Measurements from ENCODE around the gene FRMD8.

The FRMD8 gene

GRCh38 chr11:65352783-65353182 lies 33.7 kb upstream of the FRMD8 start:
- Histone ChIP-seq H3K36me3 (ENCODE audit: control insufficient read depth, insufficient read depth, low read length) (peaks cover 21% of the 10 kb centered on the region), H3K27me3 (replicated peaks; ENCODE audit: control insufficient read depth, insufficient read depth, low read length) (no peaks in the 10 kb centered on the region), H3K4me3 (replicated peaks; ENCODE audit: low read depth, low read length) (no peak overlapping the region)
- no peak for TF ChIP-seq CTCF (IDR thresholded peaks at IDR 0.05; ENCODE audit: insufficient read depth, low read length, poor library complexity, severe bottlenecking)
- DNase-seq (ENCODE audit: extremely low read depth, insufficient read length): no peak

DNA sequence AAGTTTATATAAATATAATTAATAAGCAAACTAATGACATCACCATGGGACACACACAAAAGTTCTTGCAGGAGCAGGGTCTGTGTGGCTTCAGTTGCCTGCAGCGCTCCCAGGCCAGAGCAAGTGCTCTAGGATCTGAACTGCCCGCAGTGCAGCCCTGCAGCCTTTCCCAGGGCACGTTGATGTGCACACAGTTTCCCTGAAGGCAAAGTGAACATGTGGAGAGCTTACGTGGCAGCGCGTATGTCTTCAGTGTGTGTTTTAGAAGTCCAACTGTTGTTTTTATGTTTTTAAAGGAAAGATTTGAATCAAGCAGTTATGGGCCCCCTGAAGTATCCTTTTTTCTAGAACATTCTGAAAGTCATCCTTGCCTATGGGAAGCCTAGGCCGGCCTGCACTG lies 33.1 kb upstream of the FRMD8 start:
- DNase-seq (ENCODE audit: extremely low read depth, insufficient read length): no peak
- Histone ChIP-seq H3K4me3 (replicated peaks; ENCODE audit: low read depth, low read length) (no peak overlapping the region), H3K27me3 (replicated peaks; ENCODE audit: control insufficient read depth, insufficient read depth, low read length) (no peaks in the 10 kb centered on the region), H3K36me3 (ENCODE audit: control insufficient read depth, insufficient read depth, low read length) (peaks cover 19% of the 10 kb centered on the region)
- no peak for TF ChIP-seq CTCF (IDR thresholded peaks at IDR 0.05; ENCODE audit: insufficient read depth, low read length, poor library complexity, severe bottlenecking)

GRCh38 chr11:65353900-65354264 lies 32.6 kb upstream of the FRMD8 start:
- no peaks in the 10 kb centered on the region for H3K27me3 ChIP-seq (replicated peaks; ENCODE audit: control insufficient read depth, insufficient read depth, low read length)
- no peak overlapping the region; the same call in 1 of the 2 replicates for H3K4me3 ChIP-seq (replicated peaks; ENCODE audit: low read depth, low read length)
- no peak for DNase-seq (ENCODE audit: extremely low read depth, insufficient read length)
- peaks cover 16% of the 10 kb centered on the region for H3K36me3 ChIP-seq (ENCODE audit: control insufficient read depth, insufficient read depth, low read length)
- TF ChIP-seq CTCF (IDR thresholded peaks at IDR 0.05; ENCODE audit: insufficient read depth, low read length, poor library complexity, severe bottlenecking): no peak

- peak; percentile 96 for DNase-seq (ENCODE audit: extremely low read depth, insufficient read length)
- H3K4me3 ChIP-seq (replicated peaks; ENCODE audit: low read depth, low read length): peak within 1 kb of the TSS; percentile 69
- no peak for TF ChIP-seq CTCF (IDR thresholded peaks at IDR 0.05; ENCODE audit: insufficient read depth, low read length, poor library complexity, severe bottlenecking)
- no peaks in the 10 kb centered on the region for H3K27me3 ChIP-seq (replicated peaks; ENCODE audit: control insufficient read depth, insufficient read depth, low read length)
- H3K36me3 ChIP-seq (ENCODE audit: control insufficient read depth, insufficient read depth, low read length): peaks cover 13% of the 10 kb centered on the region
Measured at GRCh38 chr11:65354265-65355012, 32.0 kb upstream of the FRMD8 start, which contains the start of gene TIGD3. Gene TIGD3 (plus strand): TSS chr11:65354751. CDS start chr11:65355809, 1,058 bp downstream.

- no peak for TF ChIP-seq CTCF (IDR thresholded peaks at IDR 0.05; ENCODE audit: insufficient read depth, low read length, poor library complexity, severe bottlenecking)
- peak; percentile 66 for DNase-seq (ENCODE audit: extremely low read depth, insufficient read length)
- Histone ChIP-seq H3K27me3 (replicated peaks; ENCODE audit: control insufficient read depth, insufficient read depth, low read length) (no peaks in the 10 kb centered on the region), H3K36me3 (ENCODE audit: control insufficient read depth, insufficient read depth, low read length) (peaks cover 11% of the 10 kb centered on the region), H3K4me3 (replicated peaks; ENCODE audit: low read depth, low read length) (peak overlapping the region; percentile 69)
Measured at GRCh38 chr11:65355013-65355775, 31.2 kb upstream of the FRMD8 start.
